GM23248 (cell line): Measurements from ENCODE around the gene HOXC13. TPM values are rescaled to one million over a fixed set of nuclear protein-coding genes. Genes with fewer than 3 reads are reported as not detected.

Source experiments
- DNase-seq: peaks from one replicate; pipeline ENCODE4 v3.0.0-alpha.2; 2015
- H2AFZ ChIP-seq: fragments of 200-600 bp; sonication (generic); 2 replicates; pipeline ENCODE4 v1.6.1; 2016; ENCODE audit warnings: antibody characterized with exemption
- H3F3A ChIP-seq: fragments of 200-600 bp; sonication (generic); 2 replicates; pipeline ENCODE4 v1.6.1; 2016; ENCODE audit warnings: mild to moderate bottlenecking, antibody characterized with exemption, mixed run types; ENCODE audit not compliant: insufficient read depth
- H3K27ac ChIP-seq: fragments of 200-600 bp; sonication (generic); 2 replicates; pipeline ENCODE4 v1.5.1; 2016; ENCODE audit warnings: mild to moderate bottlenecking
- H3K27me3 ChIP-seq: fragments of 200-600 bp; sonication (generic); replicated peaks from 2 replicates; pipeline ENCODE4 v1.6.1; 2016; ENCODE audit warnings: mild to moderate bottlenecking; ENCODE audit not compliant: insufficient read depth
- H3K36me3 ChIP-seq: fragments of 200-600 bp; sonication (generic); 2 replicates; pipeline ENCODE4 v1.6.1; 2016; ENCODE audit warnings: low read depth, mild to moderate bottlenecking
- H3K4me1 ChIP-seq: fragments of 200-600 bp; sonication (generic); 2 replicates; pipeline ENCODE4 v1.6.1; 2016; ENCODE audit warnings: mild to moderate bottlenecking; ENCODE audit not compliant: insufficient read depth
- H3K4me2 ChIP-seq: fragments of 200-600 bp; sonication (generic); one replicate; pipeline ENCODE4 v1.6.1; 2016; ENCODE audit warnings: mild to moderate bottlenecking; ENCODE audit not compliant: unreplicated experiment
- H3K4me3 ChIP-seq: fragments of 200-600 bp; sonication (generic); 2 replicates; pipeline ENCODE4 v1.5.1; 2016; ENCODE audit warnings: mild to moderate bottlenecking
- H3K79me2 ChIP-seq: fragments of 200-600 bp; sonication (generic); 2 replicates; pipeline ENCODE4 v1.6.1; 2016; ENCODE audit warnings: mild to moderate bottlenecking; ENCODE audit not compliant: insufficient read depth
- H3K9ac ChIP-seq: fragments of 200-600 bp; sonication (generic); 2 replicates; pipeline ENCODE4 v1.6.1; 2016; ENCODE audit warnings: mild to moderate bottlenecking
- H3K9me2 ChIP-seq: fragments of 200-600 bp; sonication (generic); 2 replicates; pipeline ENCODE4 v1.6.1; 2016; ENCODE audit warnings: mixed run types, mild to moderate bottlenecking, moderate library complexity; ENCODE audit not compliant: insufficient read depth
- H3K9me3 ChIP-seq: fragments of 200-600 bp; sonication (generic); one replicate; pipeline ENCODE4 v1.6.1; 2017; ENCODE audit warnings: low read depth
- H4K20me1 ChIP-seq: fragments of 200-600 bp; sonication (generic); 2 replicates; pipeline ENCODE4 v1.6.0; 2016; ENCODE audit not compliant: insufficient read depth
- EZH2 ChIP-seq: fragments of 200-600 bp; sonication (generic); IDR thresholded peaks from 2 replicates; pipeline ENCODE4 v1.6.1; 2018; ENCODE audit warnings: antibody characterized with exemption, mild to moderate bottlenecking; ENCODE audit not compliant: insufficient read depth, poor library complexity, severe bottlenecking
- EZH2phosphoT487 ChIP-seq: fragments of 200-600 bp; sonication (generic); IDR thresholded peaks from 2 replicates; pipeline ENCODE4 v1.6.1; 2018; ENCODE audit warnings: antibody characterized with exemption, moderate library complexity, mild to moderate bottlenecking, low read depth; ENCODE audit not compliant: insufficient read depth
- WGBS, 2 experiments: methylation state at CpG; one replicate each; pipeline ENCODE4 v1.1.6; 2015 to 2017; ENCODE audit warnings: low lambda C conversion rate in 2 of 2, low coverage in 1 of 2; ENCODE audit errors: missing lambda C conversion rate in 2 of 2; 5-methylcytosine and 5-hydroxymethylcytosine counted together
- in situ Hi-C: fragments of 300-500 bp; cut with MboI; formaldehyde crosslinking; loops from 2 replicates; pipeline ENCODE4 v1.15.0; 2020
- polyA plus RNA-seq: library from polyadenylated mRNA; unstranded; fragments of >200 nt; fragmentation: Nextera tagmentation; extraction: Ambion mirVana; gene quantifications from 2 replicates; pipeline ENCODE4 v1.2.1, GENCODE V29; 2016
- total RNA-seq: library from RNA; depleted of rRNA; stranded (reverse); fragments of >200 nt; shearing (Covaris generic); gene quantifications from 2 replicates; pipeline ENCODE4 v1.2.3, GENCODE V29; 2014

Gene HOXC13
- total and polyA plus RNA-seq, 2 experiments from 2014 or later = not detected

- Histone ChIP-seq H3K36me3 (no peaks in the 10 kb centered on the region), H3K27ac (no peak within 1 kb of the TSS), H3K4me1 (no peaks in the 10 kb centered on the region), H3F3A (no peaks in the 10 kb centered on the region), H3K4me2 (no peak within 1 kb of the TSS), H4K20me1 (no peaks in the 10 kb centered on the region), H3K27me3 (peaks cover 100% of the 10 kb centered on the region), H3K9me2 (no peaks in the 10 kb centered on the region), H3K9me3 (no peaks in the 10 kb centered on the region), H3K79me2 (no peaks in the 10 kb centered on the region), H3K9ac (no peak within 1 kb of the TSS), H3K4me3 (no peak within 1 kb of the TSS), H2AFZ (no peak within 1 kb of the TSS)
- TF ChIP-seq EZH2 (peak; percentile 65), EZH2phosphoT487 (0 out of 2 replicates have a peak, but pooled peaks have one; percentile 80)
- in situ Hi-C loops = no loop called here
- no peak for DNase-seq
- 18 to 25% methylated on average over 12 to 20 of the region's 20 CpGs for WGBS, 2 experiments
Observed at GRCh38 chr12:53954694-53955035, 16.0 kb downstream of the HOXC13 start, which contains the start of gene HOXC12. HOXC12 (plus strand) TSS chr12:53954903; CDS start chr12:53954930, 27 bp downstream.

- 9 to 11% methylated on average over 63 to 77 of the region's 86 CpGs for WGBS, 2 experiments
- Histone ChIP-seq H3K9me2 (no peaks in the 10 kb centered on the region), H4K20me1 (no peaks in the 10 kb centered on the region), H3K4me2 (no peak overlapping the region), H3K27ac (no peak overlapping the region), H3K79me2 (no peaks in the 10 kb centered on the region), H3K4me1 (no peaks in the 10 kb centered on the region), H3K4me3 (no peak overlapping the region), H3K27me3 (peaks cover 100% of the 10 kb centered on the region), H3F3A (no peaks in the 10 kb centered on the region), H3K36me3 (no peaks in the 10 kb centered on the region), H2AFZ (no peak overlapping the region), H3K9ac (no peak overlapping the region), H3K9me3 (no peaks in the 10 kb centered on the region)
- in situ Hi-C loops = no loop called here
- TF ChIP-seq EZH2 (no peak), EZH2phosphoT487 (no peak)
- DNase-seq = no peak
Observed at GRCh38 chr12:53955036-53955775, 16.6 kb downstream of the HOXC13 start.

GRCh38 chr12:53955776-53956250 lies 17.2 kb downstream of the HOXC13 start:
- Histone ChIP-seq H3F3A (no peaks in the 10 kb centered on the region), H3K27ac (no peak overlapping the region), H3K4me3 (no peak overlapping the region), H3K27me3 (peaks cover 100% of the 10 kb centered on the region), H3K79me2 (no peaks in the 10 kb centered on the region), H3K9ac (no peak overlapping the region), H4K20me1 (no peaks in the 10 kb centered on the region), H3K4me1 (no peaks in the 10 kb centered on the region), H3K9me3 (no peaks in the 10 kb centered on the region), H3K4me2 (no peak overlapping the region), H3K36me3 (no peaks in the 10 kb centered on the region), H3K9me2 (no peaks in the 10 kb centered on the region), H2AFZ (no peak overlapping the region)
- DNase-seq = no peak
- TF ChIP-seq EZH2 (peak; percentile 100), EZH2phosphoT487 (peak; percentile 74; the same call in 1 of the 2 replicates)
- in situ Hi-C loops = no loop called here
- WGBS, 2 experiments = 7 to 8% methylated on average over 10 of the region's 10 CpGs

- Histone ChIP-seq H3K4me2 (no peak overlapping the region), H2AFZ (no peak overlapping the region), H3K36me3 (no peaks in the 10 kb centered on the region), H4K20me1 (no peaks in the 10 kb centered on the region), H3K4me1 (no peaks in the 10 kb centered on the region), H3F3A (no peaks in the 10 kb centered on the region), H3K9me2 (no peaks in the 10 kb centered on the region), H3K4me3 (no peak overlapping the region), H3K27me3 (peaks cover 100% of the 10 kb centered on the region), H3K27ac (no peak overlapping the region), H3K9me3 (no peaks in the 10 kb centered on the region), H3K9ac (no peak overlapping the region), H3K79me2 (no peaks in the 10 kb centered on the region)
- DNase-seq = no peak
- TF ChIP-seq EZH2phosphoT487 (no peak; the same call in 1 of the 2 replicates), EZH2 (no peak)
- in situ Hi-C loops = no loop called here
- 8 to 11% methylated on average over 25 of the region's 25 CpGs for WGBS, 2 experiments
Observed at GRCh38 chr12:53956251-53956887, 17.7 kb downstream of the HOXC13 start.
